ENCODE data around the gene L3MBTL3.

DNA sequence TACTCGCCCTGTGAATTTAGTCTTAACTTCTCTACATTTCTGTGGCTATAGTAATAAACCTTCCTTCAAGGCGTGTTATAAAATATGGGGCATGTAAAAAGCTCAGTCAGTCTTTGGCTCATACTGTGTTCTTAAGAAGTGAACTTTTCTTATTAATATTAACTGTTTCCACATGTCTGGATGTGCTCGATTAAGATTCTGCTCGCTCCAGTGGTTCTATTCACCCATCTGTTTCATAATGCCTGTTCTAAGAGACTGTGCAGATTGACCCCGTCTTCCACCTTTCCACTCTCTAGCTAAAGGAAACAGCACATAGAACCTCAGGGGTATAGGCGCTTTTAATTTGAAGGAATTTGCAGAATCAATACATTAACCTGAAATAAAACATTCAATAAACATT is 99.9 kb downstream of the L3MBTL3 start:
- TF ChIP-seq POLR2A (IDR thresholded peaks at IDR 0.05) (no peak), POLR2AphosphoS5 (IDR thresholded peaks at IDR 0.05; ENCODE audit: insufficient read depth in 1 of 2, low read depth in 1 of 2) (no peak)
- TF ChIP-seq, protein P1, sequence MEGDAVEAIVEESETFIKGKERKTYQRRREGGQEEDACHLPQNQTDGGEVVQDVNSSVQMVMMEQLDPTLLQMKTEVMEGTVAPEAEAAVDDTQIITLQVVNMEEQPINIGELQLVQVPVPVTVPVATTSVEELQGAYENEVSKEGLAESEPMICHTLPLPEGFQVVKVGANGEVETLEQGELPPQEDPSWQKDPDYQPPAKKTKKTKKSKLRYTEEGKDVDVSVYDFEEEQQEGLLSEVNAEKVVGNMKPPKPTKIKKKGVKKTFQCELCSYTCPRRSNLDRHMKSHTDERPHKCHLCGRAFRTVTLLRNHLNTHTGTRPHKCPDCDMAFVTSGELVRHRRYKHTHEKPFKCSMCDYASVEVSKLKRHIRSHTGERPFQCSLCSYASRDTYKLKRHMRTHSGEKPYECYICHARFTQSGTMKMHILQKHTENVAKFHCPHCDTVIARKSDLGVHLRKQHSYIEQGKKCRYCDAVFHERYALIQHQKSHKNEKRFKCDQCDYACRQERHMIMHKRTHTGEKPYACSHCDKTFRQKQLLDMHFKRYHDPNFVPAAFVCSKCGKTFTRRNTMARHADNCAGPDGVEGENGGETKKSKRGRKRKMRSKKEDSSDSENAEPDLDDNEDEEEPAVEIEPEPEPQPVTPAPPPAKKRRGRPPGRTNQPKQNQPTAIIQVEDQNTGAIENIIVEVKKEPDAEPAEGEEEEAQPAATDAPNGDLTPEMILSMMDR (IDR thresholded peaks at IDR 0.05): no peak
